K562 (cell line): ENCODE data around the gene TENM3. TPM values are rescaled to one million over a fixed set of nuclear protein-coding genes. Genes with fewer than 3 reads are reported as not detected.

Experiments used
- ATAC-seq: fragments of 200-7000 bp; cut with Tn5 transposase; 3 replicates; pipeline ENCODE4 v1.9.1; 2020; ENCODE audit warnings: moderate library complexity
- BruUV-seq: library from RNA; stranded (reverse); fragments of 400-500 nt; replicated peaks from 2 replicates; lab custom pipeline; 2021; lab: Mats Ljungman, UMichigan
- CTCF ChIA-PET: fragments of 300-600 bp; formaldehyde crosslinking; extraction: SDS; loops from one replicate; lab custom pipeline; 2021; ENCODE audit warnings: low intra/inter-chr PET ratio; lab: Yijun Ruan, JAX
- POLR2A ChIA-PET: fragments of 300-600, 350-650 bp; sonication (Branson Sonifier 250); formaldehyde crosslinking; extraction: SDS; loops from one replicate; lab custom pipeline; 2021; ENCODE audit warnings: antibody characterized with exemption, inconsistent platforms; lab: Yijun Ruan, JAX
- DNase-seq, 4 experiments: peaks; one replicate each; pipeline versions ENCODE4 v3.0.0 to v3.0.0-alpha.2; 2011 to 2018; ENCODE audit warnings: low spot score in 3 of 4, mixed read lengths in 3 of 4; ENCODE audit errors: extremely low read depth in 1 of 4
- FAIRE-seq: peaks from 2 replicates; lab custom pipeline; 2011; peaks lifted over from hg19 to GRCh38; lab: Jason Lieb, UNC
- H2AFZ ChIP-seq: 2 replicates; pipeline ENCODE4 v1.6.0; 2011; ENCODE audit warnings: low read depth, low read length, control low read depth, inconsistent platforms
- H3K27ac ChIP-seq: fragments of 200-600 bp; 3 replicates; pipeline ENCODE4 v1.8.0; 2011; ENCODE audit warnings: low read depth, mild to moderate bottlenecking, control low read depth, inconsistent platforms, low read length, moderate library complexity, mixed read lengths; ENCODE audit errors: extremely low read depth
- H3K27me3 ChIP-seq, 2 experiments: fragments of 300-600 bp in 1 of 2; 2 replicates in 1 of 2; 3 replicates in 1 of 2; pipeline versions ENCODE4 v1.6.0 to v1.8.0; 2011; ENCODE audit warnings: inconsistent platforms in 2 of 2, low read length in 2 of 2, mild to moderate bottlenecking in 1 of 2, mixed read lengths in 1 of 2, moderate library complexity in 1 of 2; ENCODE audit not compliant: control insufficient read depth in 2 of 2, insufficient read depth in 2 of 2
- H3K36me3 ChIP-seq: fragments of 300-600 bp; 3 replicates; pipeline ENCODE4 v1.8.0; 2011; ENCODE audit warnings: mild to moderate bottlenecking, low read length, inconsistent platforms; ENCODE audit not compliant: control insufficient read depth, insufficient read depth
- H3K4me1 ChIP-seq, 2 experiments: fragments of 200-600 bp in 1 of 2; replicated peaks in 1 of 2; 2 replicates in 1 of 2; 3 replicates in 1 of 2; pipeline versions ENCODE4 v1.5.1 to v1.8.0; 2011; ENCODE audit warnings: inconsistent platforms in 2 of 2, low read length in 2 of 2, mild to moderate bottlenecking in 1 of 2, mixed read lengths in 1 of 2, moderate library complexity in 1 of 2; ENCODE audit not compliant: control insufficient read depth in 2 of 2, insufficient read depth in 2 of 2
- H3K4me2 ChIP-seq: 2 replicates; pipeline ENCODE4 v1.6.1; 2011; ENCODE audit warnings: low read length, control low read depth, inconsistent platforms, mixed read lengths; ENCODE audit not compliant: insufficient read depth
- H3K4me3 ChIP-seq: fragments of 200-600 bp; sonication (generic), shearing (Covaris generic); 2 replicates; pipeline ENCODE4 v1.5.1; 2016; ENCODE audit warnings: control low read depth, inconsistent platforms
- H3K79me2 ChIP-seq: fragments of 200-600 bp; 3 replicates; pipeline ENCODE4 v1.8.0; 2011; ENCODE audit warnings: low read length, inconsistent platforms; ENCODE audit not compliant: control insufficient read depth, insufficient read depth
- H3K9ac ChIP-seq, 2 experiments: 2 replicates each; pipeline versions ENCODE4 v1.6.0 to v1.6.1; 2011; ENCODE audit warnings: low read depth in 2 of 2, low read length in 2 of 2, control low read depth in 1 of 2, inconsistent platforms in 1 of 2, mild to moderate bottlenecking in 1 of 2, mixed read lengths in 1 of 2; ENCODE audit not compliant: insufficient read depth in 1 of 2
- H3K9me1 ChIP-seq: one replicate; pipeline ENCODE4 v1.6.0; 2011; ENCODE audit warnings: inconsistent platforms, mild to moderate bottlenecking, low read length, moderate library complexity; ENCODE audit not compliant: control insufficient read depth, insufficient read depth
- H3K9me3 ChIP-seq: replicated peaks from 2 replicates; pipeline ENCODE4 v1.5.1; 2011; ENCODE audit warnings: low read depth, low read length, inconsistent platforms; ENCODE audit not compliant: control insufficient read depth, insufficient read depth
- H4K20me1 ChIP-seq: replicated peaks from 2 replicates; pipeline ENCODE4 v1.6.1; 2011; ENCODE audit warnings: low read length, inconsistent platforms, mixed read lengths; ENCODE audit not compliant: control insufficient read depth, insufficient read depth
- KLF1 ChIP-seq: fragments of 450-650 bp; IDR thresholded peaks from 2 replicates; pipeline ENCODE4 v1.6.1; 2016; ENCODE audit warnings: missing genetic modification characterization, missing compliant biosample characterization
- MLLT1 ChIP-seq, 2 experiments: fragments of 450-650 bp; IDR thresholded peaks; 2 replicates each; pipeline ENCODE4 v1.6.1; 2016
- TCF3 ChIP-seq: sonication (generic); formaldehyde crosslinking; IDR thresholded peaks from 2 replicates; pipeline ENCODE4 v1.4.0; 2020; ENCODE audit warnings: mild to moderate bottlenecking, missing genetic modification reagents
- ZNF583 ChIP-seq: fragments of 250-450 bp; sonication (Bioruptor Pico); IDR thresholded peaks from 2 replicates; pipeline ENCODE4 v1.4.0; 2020
- ZSCAN32 ChIP-seq: fragments of 450-650 bp; formaldehyde crosslinking; IDR thresholded peaks from 2 replicates; pipeline ENCODE4 v1.4.0; 2020; ENCODE audit warnings: mild to moderate bottlenecking, moderate library complexity
- WGBS: fragments of 100-300 bp; shearing (Covaris generic); methylation state at CpG from one replicate; pipeline ENCODE4 v1.1.6; 2016; ENCODE audit warnings: low coverage, mixed read lengths; ENCODE audit not compliant: insufficient coverage; ENCODE audit errors: missing lambda C conversion rate; 5-methylcytosine and 5-hydroxymethylcytosine counted together
- in situ Hi-C: fragments of 300-500 bp; cut with MboI; formaldehyde crosslinking; loops from 4 replicates; pipeline ENCODE4 v1.15.0; 2018; ENCODE audit warnings: inconsistent platforms, mixed read lengths
- intact Hi-C: fragments of 100-400 bp; cut with micrococcal nuclease; formaldehyde crosslinking; loops from 2 replicates; pipeline ENCODE4 v1.14.2; 2022
- polyA plus RNA-seq, 8 experiments: library from polyadenylated mRNA; depleted of rRNA in 4 of 8; stranded (reverse) in 5 of 8; unstranded in 3 of 8; fragments of >200 nt; fragmentation: Nextera tagmentation in 2 of 8; fragmentation: Illumina TruSeq in 1 of 8; extraction: Ambion mirVana in 2 of 8; extraction: Trizol in 1 of 8; gene quantifications; 2 replicates each; pipeline versions ENCODE4 v1.2.1 to v1.2.3, GENCODE V29; 2011 to 2014; ENCODE audit warnings: inconsistent platforms in 1 of 8, missing spikeins in 1 of 8
- total RNA-seq, 7 experiments: library from RNA; depleted of rRNA in 6 of 7; stranded (reverse); fragments of >200 nt in 6 of 7; fragmentation: Illumina TruSeq in 2 of 7; extraction: Trizol in 2 of 7; gene quantifications; 2 replicates each; pipeline versions ENCODE4 v1.2.1 to v1.2.3, GENCODE V29; 2011 to 2021; ENCODE audit warnings: low replicate concordance in 1 of 7
- TF ChIP-seq, protein P1 (sequence below): fragments of 200-400 bp; formaldehyde crosslinking; IDR thresholded peaks from 2 replicates; pipeline ENCODE4 v1.6.1; 2017; ENCODE audit warnings: mild to moderate bottlenecking, low read depth, low read length, moderate library complexity
- TF ChIP-seq, protein P2 (sequence below): fragments of 450-650 bp; IDR thresholded peaks from 2 replicates; pipeline ENCODE4 v1.6.1; 2016; ENCODE audit warnings: mild to moderate bottlenecking, moderate library complexity

Gene TENM3
- total and polyA plus RNA-seq, 9 of the 15 experiments (the other 6 are each of a cell fraction or from before 2014, with no cell fraction given) = 0.01 to 0.02 TPM; not detected in 7

DNA sequence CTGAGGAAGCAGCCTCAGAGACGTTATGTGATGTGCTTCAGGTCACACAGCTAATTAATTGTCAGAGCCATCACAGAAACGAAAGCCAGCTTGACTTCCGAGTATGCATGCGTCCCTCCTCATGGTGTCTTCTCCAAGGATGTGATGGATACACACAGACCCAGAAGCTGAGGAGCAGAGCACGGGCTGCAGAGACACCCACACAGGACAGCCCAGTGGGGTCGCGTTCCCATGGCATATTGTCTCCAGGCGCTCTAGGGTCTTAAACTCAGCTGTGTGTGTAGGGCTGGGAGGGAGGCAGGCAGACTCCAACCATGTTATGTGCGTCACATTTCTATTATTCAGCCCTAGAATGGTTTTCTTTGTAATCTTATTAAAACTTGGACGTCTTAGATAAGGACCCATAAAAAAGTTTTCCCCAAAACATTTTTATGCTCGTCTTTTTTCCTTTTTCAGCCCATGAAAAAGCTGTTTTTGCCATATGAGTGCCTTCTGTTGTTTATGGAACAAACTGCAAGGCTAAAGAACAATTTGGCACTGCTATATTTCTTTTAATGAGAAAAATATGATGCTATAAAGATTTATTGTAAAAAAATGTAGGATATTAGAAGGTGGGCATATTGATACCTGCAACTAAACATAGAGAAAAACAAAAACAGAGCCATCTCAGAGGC is 48.5 kb downstream of the TENM3 start:
- no peaks in the 10 kb centered on the region for H3K79me2 ChIP-seq
- H3K27ac ChIP-seq = no peak overlapping the region
- intact Hi-C loops = no loop called here
- no peak overlapping the region for H3K4me3 ChIP-seq
- H3K4me1 ChIP-seq = no peaks in the 10 kb centered on the region
- 1% methylated on average over 11 of the region's 11 CpGs for WGBS
- ChIA-PET CTCF (no interaction called here), POLR2A (no interaction called here)
- no peaks in the 10 kb centered on the region for H3K9me3 ChIP-seq
- no TSS peak for BruUV-seq
- in situ Hi-C loops = no loop called here
- no peak overlapping the region for H3K9ac ChIP-seq
- H2AFZ ChIP-seq = no peak overlapping the region
- no peak for ATAC-seq
- no peaks in the 10 kb centered on the region for H4K20me1 ChIP-seq
- FAIRE-seq = no peak
- no peak for DNase-seq
- no peaks in the 10 kb centered on the region for H3K9me1 ChIP-seq
- H3K36me3 ChIP-seq = no peaks in the 10 kb centered on the region
- no peak overlapping the region for H3K4me2 ChIP-seq
- peaks cover 0 to 11% of the 10 kb centered on the region in 2 experiments; a peak in 2 of 5 replicates for H3K27me3 ChIP-seq
- no peak for TF ChIP-seq ZNF583 (CRISPR knock-in tag)
- TF ChIP-seq, protein P1, sequence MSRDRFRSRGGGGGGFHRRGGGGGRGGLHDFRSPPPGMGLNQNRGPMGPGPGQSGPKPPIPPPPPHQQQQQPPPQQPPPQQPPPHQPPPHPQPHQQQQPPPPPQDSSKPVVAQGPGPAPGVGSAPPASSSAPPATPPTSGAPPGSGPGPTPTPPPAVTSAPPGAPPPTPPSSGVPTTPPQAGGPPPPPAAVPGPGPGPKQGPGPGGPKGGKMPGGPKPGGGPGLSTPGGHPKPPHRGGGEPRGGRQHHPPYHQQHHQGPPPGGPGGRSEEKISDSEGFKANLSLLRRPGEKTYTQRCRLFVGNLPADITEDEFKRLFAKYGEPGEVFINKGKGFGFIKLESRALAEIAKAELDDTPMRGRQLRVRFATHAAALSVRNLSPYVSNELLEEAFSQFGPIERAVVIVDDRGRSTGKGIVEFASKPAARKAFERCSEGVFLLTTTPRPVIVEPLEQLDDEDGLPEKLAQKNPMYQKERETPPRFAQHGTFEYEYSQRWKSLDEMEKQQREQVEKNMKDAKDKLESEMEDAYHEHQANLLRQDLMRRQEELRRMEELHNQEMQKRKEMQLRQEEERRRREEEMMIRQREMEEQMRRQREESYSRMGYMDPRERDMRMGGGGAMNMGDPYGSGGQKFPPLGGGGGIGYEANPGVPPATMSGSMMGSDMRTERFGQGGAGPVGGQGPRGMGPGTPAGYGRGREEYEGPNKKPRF = no peak
- no peak for TF ChIP-seq KLF1 (tag)
- TF ChIP-seq, protein P2, sequence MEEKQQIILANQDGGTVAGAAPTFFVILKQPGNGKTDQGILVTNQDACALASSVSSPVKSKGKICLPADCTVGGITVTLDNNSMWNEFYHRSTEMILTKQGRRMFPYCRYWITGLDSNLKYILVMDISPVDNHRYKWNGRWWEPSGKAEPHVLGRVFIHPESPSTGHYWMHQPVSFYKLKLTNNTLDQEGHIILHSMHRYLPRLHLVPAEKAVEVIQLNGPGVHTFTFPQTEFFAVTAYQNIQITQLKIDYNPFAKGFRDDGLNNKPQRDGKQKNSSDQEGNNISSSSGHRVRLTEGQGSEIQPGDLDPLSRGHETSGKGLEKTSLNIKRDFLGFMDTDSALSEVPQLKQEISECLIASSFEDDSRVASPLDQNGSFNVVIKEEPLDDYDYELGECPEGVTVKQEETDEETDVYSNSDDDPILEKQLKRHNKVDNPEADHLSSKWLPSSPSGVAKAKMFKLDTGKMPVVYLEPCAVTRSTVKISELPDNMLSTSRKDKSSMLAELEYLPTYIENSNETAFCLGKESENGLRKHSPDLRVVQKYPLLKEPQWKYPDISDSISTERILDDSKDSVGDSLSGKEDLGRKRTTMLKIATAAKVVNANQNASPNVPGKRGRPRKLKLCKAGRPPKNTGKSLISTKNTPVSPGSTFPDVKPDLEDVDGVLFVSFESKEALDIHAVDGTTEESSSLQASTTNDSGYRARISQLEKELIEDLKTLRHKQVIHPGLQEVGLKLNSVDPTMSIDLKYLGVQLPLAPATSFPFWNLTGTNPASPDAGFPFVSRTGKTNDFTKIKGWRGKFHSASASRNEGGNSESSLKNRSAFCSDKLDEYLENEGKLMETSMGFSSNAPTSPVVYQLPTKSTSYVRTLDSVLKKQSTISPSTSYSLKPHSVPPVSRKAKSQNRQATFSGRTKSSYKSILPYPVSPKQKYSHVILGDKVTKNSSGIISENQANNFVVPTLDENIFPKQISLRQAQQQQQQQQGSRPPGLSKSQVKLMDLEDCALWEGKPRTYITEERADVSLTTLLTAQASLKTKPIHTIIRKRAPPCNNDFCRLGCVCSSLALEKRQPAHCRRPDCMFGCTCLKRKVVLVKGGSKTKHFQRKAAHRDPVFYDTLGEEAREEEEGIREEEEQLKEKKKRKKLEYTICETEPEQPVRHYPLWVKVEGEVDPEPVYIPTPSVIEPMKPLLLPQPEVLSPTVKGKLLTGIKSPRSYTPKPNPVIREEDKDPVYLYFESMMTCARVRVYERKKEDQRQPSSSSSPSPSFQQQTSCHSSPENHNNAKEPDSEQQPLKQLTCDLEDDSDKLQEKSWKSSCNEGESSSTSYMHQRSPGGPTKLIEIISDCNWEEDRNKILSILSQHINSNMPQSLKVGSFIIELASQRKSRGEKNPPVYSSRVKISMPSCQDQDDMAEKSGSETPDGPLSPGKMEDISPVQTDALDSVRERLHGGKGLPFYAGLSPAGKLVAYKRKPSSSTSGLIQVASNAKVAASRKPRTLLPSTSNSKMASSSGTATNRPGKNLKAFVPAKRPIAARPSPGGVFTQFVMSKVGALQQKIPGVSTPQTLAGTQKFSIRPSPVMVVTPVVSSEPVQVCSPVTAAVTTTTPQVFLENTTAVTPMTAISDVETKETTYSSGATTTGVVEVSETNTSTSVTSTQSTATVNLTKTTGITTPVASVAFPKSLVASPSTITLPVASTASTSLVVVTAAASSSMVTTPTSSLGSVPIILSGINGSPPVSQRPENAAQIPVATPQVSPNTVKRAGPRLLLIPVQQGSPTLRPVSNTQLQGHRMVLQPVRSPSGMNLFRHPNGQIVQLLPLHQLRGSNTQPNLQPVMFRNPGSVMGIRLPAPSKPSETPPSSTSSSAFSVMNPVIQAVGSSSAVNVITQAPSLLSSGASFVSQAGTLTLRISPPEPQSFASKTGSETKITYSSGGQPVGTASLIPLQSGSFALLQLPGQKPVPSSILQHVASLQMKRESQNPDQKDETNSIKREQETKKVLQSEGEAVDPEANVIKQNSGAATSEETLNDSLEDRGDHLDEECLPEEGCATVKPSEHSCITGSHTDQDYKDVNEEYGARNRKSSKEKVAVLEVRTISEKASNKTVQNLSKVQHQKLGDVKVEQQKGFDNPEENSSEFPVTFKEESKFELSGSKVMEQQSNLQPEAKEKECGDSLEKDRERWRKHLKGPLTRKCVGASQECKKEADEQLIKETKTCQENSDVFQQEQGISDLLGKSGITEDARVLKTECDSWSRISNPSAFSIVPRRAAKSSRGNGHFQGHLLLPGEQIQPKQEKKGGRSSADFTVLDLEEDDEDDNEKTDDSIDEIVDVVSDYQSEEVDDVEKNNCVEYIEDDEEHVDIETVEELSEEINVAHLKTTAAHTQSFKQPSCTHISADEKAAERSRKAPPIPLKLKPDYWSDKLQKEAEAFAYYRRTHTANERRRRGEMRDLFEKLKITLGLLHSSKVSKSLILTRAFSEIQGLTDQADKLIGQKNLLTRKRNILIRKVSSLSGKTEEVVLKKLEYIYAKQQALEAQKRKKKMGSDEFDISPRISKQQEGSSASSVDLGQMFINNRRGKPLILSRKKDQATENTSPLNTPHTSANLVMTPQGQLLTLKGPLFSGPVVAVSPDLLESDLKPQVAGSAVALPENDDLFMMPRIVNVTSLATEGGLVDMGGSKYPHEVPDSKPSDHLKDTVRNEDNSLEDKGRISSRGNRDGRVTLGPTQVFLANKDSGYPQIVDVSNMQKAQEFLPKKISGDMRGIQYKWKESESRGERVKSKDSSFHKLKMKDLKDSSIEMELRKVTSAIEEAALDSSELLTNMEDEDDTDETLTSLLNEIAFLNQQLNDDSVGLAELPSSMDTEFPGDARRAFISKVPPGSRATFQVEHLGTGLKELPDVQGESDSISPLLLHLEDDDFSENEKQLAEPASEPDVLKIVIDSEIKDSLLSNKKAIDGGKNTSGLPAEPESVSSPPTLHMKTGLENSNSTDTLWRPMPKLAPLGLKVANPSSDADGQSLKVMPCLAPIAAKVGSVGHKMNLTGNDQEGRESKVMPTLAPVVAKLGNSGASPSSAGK = no peak
- TF ChIP-seq TCF3 (CRISPR knock-in tag) = no peak
- TF ChIP-seq MLLT1 (IDR thresholded peaks at IDR 0.05) = no peak
- no peak for TF ChIP-seq ZSCAN32 (CRISPR knock-in tag)
